ENCODE measurements around the gene SEMA4C.
A peak's percentile ranks its signal among the peaks of the same experiment; 100 is the strongest.

GRCh38 chr2:96857667-96858372 lies 12.1 kb downstream of the SEMA4C start, which contains the start of gene ANKRD39:
- peak; percentile 75 for TF ChIP-seq CTCF (IDR thresholded peaks at IDR 0.05)
- TF ChIP-seq EZH2 (IDR thresholded peaks at IDR 0.05): no peak

All from neural progenitor cell (in vitro differentiated cells).